ENCODE results near the gene ARFGAP2.

Gene ARFGAP2

DNA sequence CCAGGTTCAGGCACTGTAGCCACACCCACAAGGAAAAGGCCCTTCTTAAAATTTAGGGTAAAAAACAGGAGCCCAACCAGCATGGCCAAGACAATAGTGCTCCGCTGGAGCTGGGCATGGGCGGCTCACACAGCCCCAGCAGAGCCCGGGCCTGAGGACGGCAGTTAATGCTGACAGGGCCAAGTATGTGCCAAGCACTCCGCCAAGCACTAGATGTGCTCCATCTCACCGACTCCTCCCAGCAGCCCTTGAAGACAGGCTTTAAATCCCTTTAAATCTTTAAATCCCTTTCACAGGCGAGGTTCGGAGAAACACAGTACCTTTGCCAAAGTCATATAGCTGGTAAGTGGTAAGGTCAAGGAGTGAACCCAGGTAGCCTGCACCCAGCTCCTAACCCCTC, 4.8 kb downstream of the ARFGAP2 start:
- no peak for DNase-seq (ENCODE audit: low read depth in 2 of 3, low spot score in 2 of 3)

DNA sequence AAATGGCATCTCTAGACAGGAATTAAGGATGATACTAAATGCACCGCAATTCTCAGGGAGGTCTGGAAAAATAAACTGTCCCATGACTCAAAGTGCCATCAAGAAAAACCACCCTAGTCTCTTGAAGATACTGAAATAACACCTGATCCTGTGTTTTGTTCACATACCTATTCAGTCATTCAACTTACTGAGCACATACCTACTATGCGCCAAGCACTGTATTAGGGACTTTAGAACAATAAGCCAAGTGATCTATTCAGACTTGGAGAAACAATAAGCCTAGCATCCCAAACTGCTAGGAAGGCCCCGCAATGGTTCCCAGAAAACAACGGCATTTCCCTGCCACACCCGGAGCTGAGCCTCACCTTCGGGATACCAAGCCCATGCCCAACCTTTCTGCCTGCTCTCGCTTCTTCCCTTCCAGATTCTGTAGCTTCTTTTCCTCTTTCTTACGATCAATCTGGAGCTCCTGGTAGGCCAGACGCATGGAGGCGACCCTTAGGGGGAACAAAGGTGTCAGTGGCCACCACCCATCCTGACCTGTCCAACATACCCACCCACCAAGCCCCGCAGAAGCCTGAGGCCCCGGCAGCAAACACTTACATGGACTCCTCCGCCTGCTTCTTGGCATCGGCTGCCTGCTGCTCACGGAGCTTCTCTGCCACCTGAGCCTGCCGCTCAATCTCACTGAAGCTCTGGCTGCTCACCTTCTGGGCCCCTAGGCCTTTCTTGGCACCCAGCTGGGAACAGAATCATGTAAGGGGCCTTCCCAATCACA, 5.4 kb downstream of the ARFGAP2 start:
- DNase-seq (ENCODE audit: low read depth in 2 of 3, low spot score in 2 of 3) = no peak

DNA sequence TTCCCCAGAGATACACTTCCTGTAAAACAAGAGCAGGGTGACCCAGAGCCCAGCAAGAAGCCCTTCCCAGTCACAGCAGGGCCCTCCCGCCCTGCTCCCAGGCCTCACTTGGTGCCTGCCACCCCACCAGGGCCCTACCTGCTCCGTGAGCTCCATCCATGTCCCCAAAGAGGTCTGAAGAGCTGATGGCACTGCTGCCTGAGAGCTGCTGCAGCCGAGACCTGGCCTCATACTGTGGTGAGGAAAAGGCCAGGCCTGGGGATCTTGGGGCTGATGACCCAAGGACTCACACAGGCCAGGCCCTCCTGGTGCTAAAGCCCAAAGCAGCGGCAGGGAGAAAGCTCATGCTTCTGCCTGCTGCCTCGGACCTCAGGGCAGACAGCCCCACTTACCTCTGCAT, 10.3 kb downstream of the ARFGAP2 start:
- no peak for DNase-seq (ENCODE audit: low read depth in 2 of 3, low spot score in 2 of 3)

DNA sequence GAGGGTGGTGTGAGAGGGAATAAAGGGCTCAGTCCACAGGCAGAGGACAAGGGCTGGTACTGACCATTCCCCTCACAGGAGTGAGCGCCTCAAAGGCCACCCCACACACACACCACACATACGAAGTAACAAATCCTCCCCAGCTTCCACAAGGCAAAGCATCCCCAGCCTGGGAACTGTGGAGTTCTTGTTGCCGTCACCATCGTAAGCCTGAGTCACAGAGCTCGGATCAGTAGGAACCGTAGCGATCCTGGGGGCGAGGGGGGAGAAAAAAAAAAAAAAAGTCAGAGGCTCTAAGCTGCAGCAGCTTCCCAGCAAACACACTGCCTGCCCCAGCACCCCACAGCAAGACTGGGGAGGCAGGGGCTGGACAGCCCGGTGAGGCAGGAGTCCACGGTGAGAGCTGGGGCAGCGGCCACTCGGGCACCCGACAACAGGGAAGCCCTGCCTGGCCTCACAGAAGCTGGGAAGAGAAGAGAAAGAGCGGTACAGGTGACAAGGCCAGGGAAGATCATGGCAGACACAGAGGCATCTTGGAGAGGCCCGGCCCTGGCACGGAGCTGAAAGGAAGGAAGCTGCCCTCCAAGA, 11.3 kb downstream of the ARFGAP2 start:
- no peak for DNase-seq (ENCODE audit: low read depth in 2 of 3, low spot score in 2 of 3)

DNA sequence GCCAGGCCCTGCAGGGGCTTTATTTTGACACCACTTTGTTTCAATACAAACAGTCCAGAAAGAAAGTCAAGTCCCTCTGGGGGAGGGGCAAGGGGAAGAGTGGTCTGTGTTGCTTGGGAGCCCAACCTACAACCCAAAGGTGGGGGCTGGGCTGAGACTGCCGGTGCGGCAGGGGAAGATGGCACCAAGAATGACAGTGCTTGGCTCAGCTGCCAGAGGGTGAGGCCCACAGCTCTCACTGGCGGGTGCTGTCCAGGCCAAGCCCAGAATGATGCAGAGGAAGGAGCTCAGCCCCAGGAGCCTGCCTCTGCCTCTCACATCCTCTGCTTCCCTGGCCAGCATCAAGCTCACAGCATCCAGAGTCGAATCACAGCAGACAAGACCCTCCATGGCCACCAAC, 12.4 kb downstream of the ARFGAP2 start:
- DNase-seq (ENCODE audit: low read depth in 2 of 3, low spot score in 2 of 3) = no peak

DNA sequence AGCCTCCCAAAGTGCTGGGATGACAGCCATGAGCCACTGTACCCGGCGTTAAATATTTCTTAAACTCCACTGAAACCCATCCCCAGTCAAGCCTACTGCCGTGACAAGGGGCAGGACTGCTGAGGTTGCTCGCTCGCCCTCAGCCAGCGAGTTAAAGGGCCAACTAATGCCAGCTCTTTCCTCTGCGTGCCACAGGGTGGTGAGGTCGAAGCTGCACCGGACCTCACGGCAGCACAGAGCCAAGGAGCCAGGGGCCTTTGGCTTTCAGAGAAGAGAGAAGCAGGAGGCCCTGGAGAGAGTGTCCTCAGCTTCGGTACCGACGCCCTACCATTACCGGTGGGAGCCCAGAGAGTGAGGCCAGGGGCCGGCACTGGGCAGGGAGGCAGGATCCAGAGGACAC, 12.8 kb downstream of the ARFGAP2 start:
- DNase-seq (ENCODE audit: low read depth in 2 of 3, low spot score in 2 of 3) = no peak

DNA sequence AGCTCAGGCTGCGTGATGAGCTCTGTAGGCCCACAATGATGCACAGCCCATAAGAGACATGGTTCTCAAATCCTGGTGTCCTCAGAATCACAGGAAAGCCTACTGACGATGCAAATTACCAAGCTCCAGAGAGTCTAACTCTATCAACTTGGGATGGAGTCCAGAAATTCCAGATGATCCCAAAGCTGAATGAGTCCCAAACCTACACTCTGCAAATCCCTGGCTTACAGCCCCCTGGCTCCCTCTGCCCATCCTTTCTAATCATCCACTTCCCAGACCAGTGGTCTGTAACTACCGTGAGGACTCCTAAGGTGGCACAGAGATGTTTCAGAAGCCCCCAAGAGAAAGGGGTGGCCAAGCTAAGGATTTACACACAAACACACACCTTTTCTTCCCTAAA, 13.5 kb downstream of the ARFGAP2 start:
- DNase-seq (ENCODE audit: low read depth in 2 of 3, low spot score in 2 of 3) = no peak

DNA sequence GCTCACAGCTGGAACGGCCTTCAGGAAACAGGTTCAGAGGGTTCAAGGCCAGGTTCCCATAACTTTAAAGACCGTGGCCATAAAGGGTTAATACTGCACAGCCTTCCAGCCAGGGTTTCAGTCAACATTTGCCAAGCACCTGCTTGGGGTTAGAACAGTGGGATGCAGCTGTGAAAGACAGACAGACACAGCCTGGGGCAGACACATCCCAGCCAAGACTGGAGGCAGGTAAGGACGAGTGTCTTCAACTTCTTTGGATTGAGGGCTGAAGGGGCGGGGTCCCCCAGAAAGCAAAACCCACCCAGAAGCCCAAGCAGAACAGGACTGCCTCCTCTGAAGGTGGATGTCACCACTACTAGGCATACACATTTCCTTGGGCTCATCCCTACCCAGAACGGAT, 14.3 kb downstream of the ARFGAP2 start:
- no peak for DNase-seq (ENCODE audit: low read depth in 2 of 3, low spot score in 2 of 3)

DNA sequence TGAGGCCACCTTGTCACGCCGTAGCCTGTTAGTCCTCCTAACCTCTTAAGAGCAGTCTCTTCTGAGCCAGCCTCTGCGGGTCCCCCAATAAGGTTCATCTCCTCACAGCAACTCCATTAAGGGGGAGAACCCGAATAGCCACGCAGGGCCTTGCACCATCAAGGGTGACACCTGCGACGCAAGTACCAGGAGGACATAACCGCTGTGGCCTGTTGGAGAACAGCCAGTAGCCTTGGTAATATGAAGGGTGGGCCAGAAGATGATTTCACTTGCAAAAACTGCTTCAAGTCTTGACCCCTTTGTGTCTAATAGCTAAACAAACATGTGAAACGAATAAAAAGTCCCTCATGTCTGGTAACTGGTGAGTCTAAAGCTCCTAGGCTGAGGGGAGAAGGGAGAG, 14.8 kb downstream of the ARFGAP2 start:
- DNase-seq (ENCODE audit: low read depth in 2 of 3, low spot score in 2 of 3) = no peak

DNA sequence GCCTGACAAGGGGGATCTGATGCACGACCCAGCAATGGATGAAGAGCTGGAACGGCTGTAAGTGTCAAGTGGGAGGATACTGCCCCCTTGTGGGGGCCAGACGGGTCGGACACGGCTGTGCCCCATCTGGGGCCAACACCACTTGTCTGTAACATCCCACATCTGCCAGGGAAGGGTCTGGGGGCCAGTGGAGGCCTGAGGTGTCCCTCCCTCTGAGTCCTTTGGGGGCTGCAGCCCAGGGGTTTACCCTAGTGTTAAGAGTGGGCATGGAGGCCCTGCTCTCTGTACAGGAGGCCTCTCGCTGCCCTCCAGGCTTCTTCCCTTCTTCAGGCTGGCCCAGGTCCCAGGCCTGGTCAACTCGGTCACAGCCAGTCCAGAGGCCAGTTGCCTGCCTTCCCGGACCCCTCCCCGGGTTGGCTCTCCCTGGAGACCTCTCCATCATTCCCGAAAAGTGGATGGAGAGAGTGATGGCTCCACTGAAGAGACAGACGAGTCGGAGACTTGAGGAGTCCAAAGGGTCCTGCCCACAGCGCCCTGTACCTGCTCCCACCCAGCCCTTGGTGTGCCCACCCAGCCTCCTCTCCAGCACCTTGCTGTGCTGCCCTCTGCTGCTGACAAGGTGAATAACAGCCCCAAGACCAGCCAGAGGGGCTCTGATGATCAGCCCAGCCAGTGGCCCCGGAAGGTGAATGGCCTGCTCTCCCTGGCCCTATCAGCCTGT, 15.4 kb downstream of the ARFGAP2 start:
- peak in 1 of 3 experiments; percentile 40 for DNase-seq (ENCODE audit: low read depth in 2 of 3, low spot score in 2 of 3)

DNA sequence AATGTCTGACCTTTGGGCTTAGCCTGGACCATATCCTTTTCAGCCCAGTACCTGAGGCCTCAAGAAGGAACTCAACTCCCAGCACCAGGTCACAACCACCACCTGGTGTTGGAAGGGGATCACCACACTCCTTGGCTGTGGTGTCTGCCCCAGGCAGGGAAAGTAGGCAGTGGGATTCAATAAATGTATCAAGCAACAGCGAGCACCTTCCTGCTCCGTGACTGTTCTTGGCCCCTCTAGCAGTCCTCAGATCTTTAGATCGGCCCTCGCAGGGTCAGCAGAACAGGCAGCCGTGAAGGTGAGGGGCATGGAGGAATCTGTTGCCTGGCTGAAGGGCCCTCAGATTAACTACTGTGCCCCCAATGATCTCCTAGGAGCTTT, 15.9 kb downstream of the ARFGAP2 start:
- no peak for DNase-seq (ENCODE audit: low read depth in 2 of 3, low spot score in 2 of 3)

DNA sequence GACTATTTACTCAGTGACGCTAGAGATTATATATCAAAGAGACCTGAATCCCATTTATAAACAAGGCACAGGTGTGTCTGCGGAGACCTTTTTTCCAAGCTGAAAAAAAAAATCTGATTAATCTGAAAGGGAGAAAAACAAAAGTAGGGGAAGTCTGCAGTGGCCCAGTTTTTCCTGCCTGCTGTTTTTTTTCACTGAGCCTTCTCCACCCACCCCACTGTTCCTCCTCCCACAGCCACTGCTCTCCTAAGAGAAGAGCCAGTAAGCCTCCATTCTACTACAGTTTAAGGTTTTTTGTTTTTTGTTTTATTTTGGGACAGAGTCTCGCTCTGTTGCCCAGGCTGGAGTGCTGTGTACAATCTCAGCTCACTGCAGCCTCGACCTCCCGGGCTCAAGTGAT, 18.4 kb downstream of the ARFGAP2 start:
- no peak for DNase-seq (ENCODE audit: low read depth in 2 of 3, low spot score in 2 of 3)

DNA sequence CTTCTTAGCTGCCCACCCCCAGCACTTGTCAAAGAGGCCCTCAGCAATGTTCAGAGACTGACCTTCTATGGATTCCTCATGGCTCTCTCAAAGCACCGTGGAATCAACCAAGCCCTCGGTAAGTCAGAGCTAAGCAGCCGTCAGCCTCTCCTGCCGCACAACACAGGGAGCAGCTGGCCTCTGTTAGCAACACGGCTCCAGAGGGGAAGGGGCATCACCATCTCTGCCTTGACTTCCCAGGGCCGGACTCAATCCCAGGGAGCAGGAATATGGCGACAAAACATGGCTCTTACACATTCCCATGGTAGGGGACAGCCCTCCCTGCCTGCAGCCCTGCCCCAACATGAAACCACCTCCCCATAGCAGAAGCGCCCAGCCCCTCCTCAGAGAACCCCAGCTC, 18.9 kb downstream of the ARFGAP2 start:
- DNase-seq (ENCODE audit: low read depth in 2 of 3, low spot score in 2 of 3) = no peak

DNA sequence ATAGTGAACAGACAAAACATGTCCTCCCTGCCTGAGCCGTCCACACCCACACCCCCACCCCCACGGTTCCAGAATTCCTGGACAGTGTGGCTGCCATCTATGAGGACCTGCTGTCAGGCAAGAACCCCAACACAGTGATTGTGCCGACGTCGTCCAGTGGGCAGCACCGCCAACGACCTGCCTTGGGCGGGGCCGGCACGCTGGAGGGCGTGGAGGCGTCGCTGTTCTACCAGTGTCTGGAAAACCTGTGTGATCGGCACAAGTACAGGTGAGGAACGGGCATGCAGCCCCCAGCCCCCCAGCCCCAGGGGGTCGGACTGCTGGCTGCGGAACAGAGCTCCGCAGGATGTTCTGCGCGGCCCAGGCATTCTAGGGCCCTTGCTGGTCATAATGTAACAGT, 19.7 kb downstream of the ARFGAP2 start:
- no peak for DNase-seq (ENCODE audit: low read depth in 2 of 3, low spot score in 2 of 3)

DNA sequence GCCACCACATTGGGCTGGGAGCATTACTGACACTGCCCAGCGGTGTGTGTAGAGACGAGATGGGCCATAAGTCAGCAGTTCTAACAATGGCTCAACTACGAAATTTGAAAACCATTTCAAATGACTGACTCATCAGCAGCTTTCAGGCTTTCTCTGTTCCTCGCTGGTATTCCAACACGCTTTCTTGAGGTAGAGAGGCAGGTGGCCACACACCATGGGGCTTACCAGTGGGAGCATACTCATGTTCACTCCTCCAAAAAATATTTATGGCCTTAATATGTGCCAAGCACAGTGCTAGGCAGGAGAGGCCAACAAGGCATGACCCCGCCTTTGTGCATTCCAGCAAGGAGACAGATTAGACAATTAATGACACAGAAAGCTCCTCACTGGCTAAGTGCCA, 20.3 kb downstream of the ARFGAP2 start:
- DNase-seq (ENCODE audit: low read depth in 2 of 3, low spot score in 2 of 3) = no peak

DNA sequence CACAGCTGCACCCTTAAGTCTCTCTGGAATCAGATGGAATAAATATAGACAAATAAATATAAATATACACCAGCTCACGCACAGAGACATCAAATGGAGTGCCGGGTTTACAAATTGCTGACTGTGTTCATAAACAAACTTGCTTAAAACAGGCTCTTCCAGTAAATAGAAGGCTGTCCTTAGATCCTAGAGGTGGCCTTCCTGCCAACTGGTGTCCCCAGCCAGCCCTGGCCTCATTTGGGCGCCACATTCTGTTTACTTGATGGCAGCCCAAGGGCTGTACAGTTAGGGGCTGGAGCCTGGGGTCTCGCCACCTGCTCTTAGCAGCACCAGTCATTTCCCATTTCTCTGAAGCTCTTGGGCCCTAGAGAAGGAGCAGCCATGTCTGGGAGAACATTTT, 20.8 kb downstream of the ARFGAP2 start:
- DNase-seq (ENCODE audit: low read depth in 2 of 3, low spot score in 2 of 3) = no peak

DNA sequence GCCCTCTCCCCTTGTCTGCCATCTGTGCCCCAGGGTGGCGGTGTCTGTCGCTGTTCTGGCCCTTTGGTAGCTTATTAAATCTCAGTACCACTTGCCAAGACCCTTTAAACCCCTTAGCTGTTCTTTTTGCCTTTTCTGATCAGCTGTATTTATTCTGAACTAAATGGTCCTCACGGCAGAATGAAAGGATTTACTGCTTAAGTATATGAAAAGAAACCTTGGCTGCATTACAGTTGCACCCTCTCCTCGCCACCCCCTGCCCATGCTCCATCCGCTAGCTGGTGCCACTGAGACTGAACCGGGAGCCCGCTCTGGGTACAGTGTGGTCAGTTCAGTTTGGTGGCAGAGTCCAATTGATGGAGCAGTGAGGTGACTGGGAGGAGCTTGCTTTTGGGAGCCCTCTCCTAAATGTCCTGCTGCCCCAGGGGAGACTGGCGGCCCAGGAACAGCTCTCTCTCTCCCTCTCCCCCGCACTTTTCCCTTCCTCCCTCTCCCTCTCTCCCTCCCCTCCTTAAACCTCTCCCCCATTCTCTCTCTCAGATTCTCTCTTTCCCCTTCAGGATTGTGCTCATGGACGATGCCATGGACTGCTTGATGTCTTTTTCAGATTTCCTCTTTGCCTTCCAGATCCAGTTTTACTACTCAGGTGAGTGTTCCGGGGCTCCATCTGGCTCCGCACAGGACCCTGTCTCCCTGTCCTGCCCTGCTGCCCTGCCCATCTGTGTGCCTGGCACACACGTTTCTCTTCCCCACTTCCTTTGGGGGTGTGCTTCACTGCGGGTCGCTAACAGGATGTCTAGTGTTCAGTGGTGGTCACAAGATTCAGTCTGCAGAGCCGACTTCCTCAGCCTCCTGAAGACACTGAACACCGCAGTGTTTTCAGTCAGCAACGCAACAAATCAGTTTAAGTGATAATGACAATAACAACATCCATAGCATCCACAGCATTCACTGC, 21.8 kb downstream of the ARFGAP2 start:
- DNase-seq (ENCODE audit: low read depth in 2 of 3, low spot score in 2 of 3) = no peak

DNA sequence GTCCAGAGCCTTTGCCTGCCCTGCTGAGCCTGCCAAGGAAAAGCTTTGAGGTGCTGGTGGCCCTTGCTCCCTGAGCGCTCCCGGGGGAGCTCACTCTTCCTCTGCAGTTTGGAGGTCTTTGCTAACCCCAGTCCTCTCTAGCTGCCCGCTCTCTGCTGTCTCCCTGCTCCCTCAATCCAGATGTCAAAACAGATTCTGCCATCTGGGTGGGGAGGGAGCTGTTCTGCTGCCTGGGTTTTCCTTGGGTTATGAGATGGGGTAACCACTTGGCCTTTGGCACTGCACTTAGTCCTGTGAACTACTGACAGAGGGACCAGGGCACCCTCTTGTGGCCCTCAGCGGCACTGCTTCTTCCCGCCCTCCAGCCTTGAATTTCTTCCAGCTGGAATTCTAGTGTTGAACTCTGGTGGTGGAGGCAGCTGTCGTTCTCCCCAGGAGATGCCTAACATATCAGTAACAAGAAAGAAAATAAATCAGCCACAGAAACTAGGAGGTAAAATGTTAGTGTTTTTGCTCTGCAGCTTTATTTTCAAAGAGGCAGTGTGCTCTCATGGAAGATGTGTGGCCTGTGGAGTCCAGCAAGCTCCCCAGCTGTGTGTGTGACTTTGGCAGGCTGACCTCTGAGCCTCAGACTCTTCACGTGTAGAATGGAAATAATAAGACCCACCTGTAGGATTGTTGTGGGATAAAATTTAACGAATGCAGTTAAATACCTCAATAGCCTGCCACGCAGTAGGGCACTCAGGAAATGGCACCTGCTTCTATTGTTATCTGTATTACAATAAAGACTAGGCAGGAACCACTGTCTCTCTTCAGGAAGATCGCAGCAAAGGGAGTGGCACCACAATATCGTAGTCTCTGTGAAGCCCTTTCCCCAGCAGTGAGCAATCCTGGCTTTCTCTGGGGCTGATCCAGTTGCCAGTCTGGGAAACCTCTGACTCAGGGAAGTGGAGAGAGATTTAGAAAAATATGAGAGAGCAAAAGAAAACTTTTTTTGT, 23.4 kb downstream of the ARFGAP2 start:
- DNase-seq (ENCODE audit: low read depth in 2 of 3, low spot score in 2 of 3) = no peak

DNA sequence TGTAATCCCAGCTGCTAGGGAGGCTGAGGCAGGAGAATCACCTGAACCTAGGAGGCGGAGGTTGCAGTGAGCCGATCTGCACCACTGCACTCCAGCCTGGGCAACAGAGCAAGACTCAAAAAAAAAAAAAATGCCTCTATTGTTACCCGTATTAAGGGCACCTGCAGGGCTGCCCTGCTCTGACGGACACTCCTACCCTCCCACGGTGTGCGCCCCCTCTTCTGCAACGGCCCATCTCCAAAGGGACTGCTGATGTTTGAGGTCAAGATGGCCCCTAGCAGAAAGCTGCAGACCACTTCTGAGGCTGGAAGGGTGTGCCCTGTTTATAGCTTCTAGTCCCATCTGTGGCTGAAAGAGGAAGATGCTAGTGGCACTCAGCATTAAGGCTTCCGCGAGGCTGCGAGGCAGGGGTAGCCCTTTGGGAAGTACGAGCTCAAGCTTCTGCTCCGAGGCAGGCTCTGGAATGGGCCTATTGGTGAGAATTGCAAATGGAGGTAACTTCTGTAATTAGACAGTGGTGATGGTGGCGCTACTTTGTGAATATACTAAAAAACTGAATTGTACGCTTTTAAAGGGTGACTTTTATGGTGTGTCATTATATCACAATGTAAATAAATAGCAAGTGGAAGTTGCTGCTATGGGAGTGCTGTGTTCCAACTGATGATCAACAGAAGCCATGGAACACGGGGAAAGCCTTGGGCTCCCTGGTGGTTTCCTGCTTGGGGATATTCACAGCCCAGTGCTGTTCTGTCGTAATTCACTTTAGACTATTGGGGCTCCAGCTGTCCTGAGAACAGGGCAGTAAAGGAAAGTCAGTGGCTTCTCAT, 24.3 kb downstream of the ARFGAP2 start:
- no peak for DNase-seq (ENCODE audit: low read depth in 2 of 3, low spot score in 2 of 3)
